Stimulated activated naive B cell treated with anti-CD40 and anti-IgM and Interleukin-4, amounts not matched to agents 10 μg/mL and 1 μg/mL and 100 μg/mL, for 72 hours (primary cell): ENCODE data around the gene WDR77.

Source experiments
- ATAC-seq, 2 donors: fragments of 150-1000 bp; cut with Tn5 transposase; replicated peaks; 2 replicates each; pipeline ENCODE4 v1.10.0; 2021; ENCODE audit warnings: moderate library complexity in 1 of 2
- DNase-seq: peaks from one replicate; pipeline ENCODE4 v3.0.0; 2021
- H3K27ac Mint-ChIP-seq: one replicate; pipeline ENCODE4 v1.8.0; 2022; ENCODE audit warnings: mild to moderate bottlenecking, mixed read lengths
- H3K27me3 Mint-ChIP-seq, 2 donors: one replicate each; pipeline ENCODE4 v1.8.0; 2022; ENCODE audit warnings: mixed read lengths in 2 of 2
- H3K36me3 Mint-ChIP-seq, 2 donors: one replicate each; pipeline ENCODE4 v1.8.0; 2022; ENCODE audit warnings: mixed read lengths in 2 of 2, mild to moderate bottlenecking in 1 of 2
- H3K4me1 Mint-ChIP-seq, 2 donors: one replicate each; pipeline ENCODE4 v1.8.0; 2022; ENCODE audit warnings: mixed read lengths in 2 of 2, mild to moderate bottlenecking in 1 of 2
- H3K4me3 Mint-ChIP-seq, 2 donors: one replicate each; pipeline ENCODE4 v1.8.0; 2022; ENCODE audit warnings: mild to moderate bottlenecking in 2 of 2, mixed read lengths in 2 of 2, moderate library complexity in 1 of 2
- H3K9me3 Mint-ChIP-seq, 2 donors: one replicate each; pipeline ENCODE4 v1.8.0; 2022; ENCODE audit warnings: mixed read lengths in 2 of 2, mild to moderate bottlenecking in 1 of 2

WDR77 gene

GRCh38 chr1:111448918-111449702 lies at the start of gene WDR77, which contains the start of gene ATP5PB:
WDR77 (minus strand) TSS chr1:111449256; CDS start chr1:111449169, 87 bp downstream.
ATP5PB (plus strand) TSS chr1:111449464; CDS start chr1:111449542, 78 bp downstream.
- peak within 1 kb of the TSS; percentile 99 to 100 for H3K4me3 Mint-ChIP-seq
- peaks cover 37 to 68% of the 10 kb centered on the region in 2 donors for H3K4me1 Mint-ChIP-seq
- H3K9me3 Mint-ChIP-seq, result no peaks in the 10 kb centered on the region
- peaks cover 29 to 45% of the 10 kb centered on the region in 2 donors for H3K36me3 Mint-ChIP-seq
- H3K27me3 Mint-ChIP-seq, result no peaks in the 10 kb centered on the region
- H3K27ac Mint-ChIP-seq, result peak within 1 kb of the TSS; percentile 99
- peak; percentile 92 to 95 for ATAC-seq
- DNase-seq, result peak; percentile 95

GRCh38 chr1:111497592-111497991 lies 48.5 kb upstream of the WDR77 start:
- peaks cover 9 to 18% of the 10 kb centered on the region in 2 donors for H3K9me3 Mint-ChIP-seq
- no peaks in the 10 kb centered on the region for H3K27me3 Mint-ChIP-seq
- ATAC-seq, result peak; percentile 92 to 93
- H3K36me3 Mint-ChIP-seq, result peaks cover 10 to 17% of the 10 kb centered on the region in 2 donors
- H3K4me3 Mint-ChIP-seq, result no peak overlapping the region
- H3K27ac Mint-ChIP-seq, result peak overlapping the region; percentile 84
- no peak for DNase-seq
- peaks cover 17 to 36% of the 10 kb centered on the region in 2 donors for H3K4me1 Mint-ChIP-seq

GRCh38 chr1:111496398-111496797 lies 47.3 kb upstream of the WDR77 start:
- Mint-ChIP-seq H3K27ac (peak overlapping the region; percentile 62), H3K9me3 (peaks cover 9 to 18% of the 10 kb centered on the region in 2 donors), H3K36me3 (peaks cover 10 to 17% of the 10 kb centered on the region in 2 donors), H3K4me3 (no peak overlapping the region), H3K4me1 (peaks cover 17 to 34% of the 10 kb centered on the region in 2 donors), H3K27me3 (no peaks in the 10 kb centered on the region)
- DNase-seq, result no peak
- ATAC-seq, result peak; percentile 63 to 66

- no peaks in the 10 kb centered on the region for H3K27me3 Mint-ChIP-seq
- no peak overlapping the region for H3K4me3 Mint-ChIP-seq
- no peak for ATAC-seq
- peaks cover 5% of the 10 kb centered on the region in 2 donors for H3K4me1 Mint-ChIP-seq
- H3K9me3 Mint-ChIP-seq, result peaks cover 3 to 10% of the 10 kb centered on the region in 2 donors
- no peak overlapping the region for H3K27ac Mint-ChIP-seq
- H3K36me3 Mint-ChIP-seq, result peaks cover 0 to 8% of the 10 kb centered on the region in 2 donors
- DNase-seq, result no peak
Observed at GRCh38 chr1:111491070-111491469, 42.0 kb upstream of the WDR77 start.

GRCh38 chr1:111490220-111490619 lies 41.2 kb upstream of the WDR77 start:
- Mint-ChIP-seq H3K36me3 (peaks cover 0 to 4% of the 10 kb centered on the region in 2 donors), H3K4me3 (no peak overlapping the region), H3K27me3 (no peaks in the 10 kb centered on the region), H3K27ac (no peak overlapping the region), H3K9me3 (peaks cover 0 to 5% of the 10 kb centered on the region in 2 donors), H3K4me1 (peaks cover 0 to 3% of the 10 kb centered on the region in 2 donors)
- no peak for DNase-seq
- no peak for ATAC-seq

- Mint-ChIP-seq H3K4me1 (peaks cover 0 to 3% of the 10 kb centered on the region in 2 donors), H3K27me3 (no peaks in the 10 kb centered on the region), H3K4me3 (no peak overlapping the region), H3K36me3 (peaks cover 0 to 4% of the 10 kb centered on the region in 2 donors), H3K9me3 (no peaks in the 10 kb centered on the region), H3K27ac (no peak overlapping the region)
- ATAC-seq, result no peak
- DNase-seq, result no peak
Observed at GRCh38 chr1:111489604-111490003, 40.5 kb upstream of the WDR77 start.

- no peak overlapping the region for H3K27ac Mint-ChIP-seq
- ATAC-seq (no peak), DNase-seq (no peak)
- no peaks in the 10 kb centered on the region for H3K9me3 Mint-ChIP-seq
- no peaks in the 10 kb centered on the region for H3K36me3 Mint-ChIP-seq
- no peak overlapping the region for H3K4me3 Mint-ChIP-seq
- no peaks in the 10 kb centered on the region for H3K27me3 Mint-ChIP-seq
- H3K4me1 Mint-ChIP-seq, result peaks cover 4 to 5% of the 10 kb centered on the region in 2 donors
Observed at GRCh38 chr1:111488669-111489068, 39.6 kb upstream of the WDR77 start.

GRCh38 chr1:111487133-111487532 lies 38.1 kb upstream of the WDR77 start:
- no peaks in the 10 kb centered on the region for H3K36me3 Mint-ChIP-seq
- no peaks in the 10 kb centered on the region for H3K27me3 Mint-ChIP-seq
- DNase-seq (no peak), ATAC-seq (no peak)
- no peak overlapping the region for H3K27ac Mint-ChIP-seq
- peaks cover 8 to 10% of the 10 kb centered on the region in 2 donors for H3K4me1 Mint-ChIP-seq
- no peaks in the 10 kb centered on the region for H3K9me3 Mint-ChIP-seq
- no peak overlapping the region for H3K4me3 Mint-ChIP-seq

- peaks cover 8 to 13% of the 10 kb centered on the region in 2 donors for H3K4me1 Mint-ChIP-seq
Observed at GRCh38 chr1:111486431-111486830, 37.4 kb upstream of the WDR77 start.

GRCh38 chr1:111484391-111485026 lies 35.5 kb upstream of the WDR77 start:
- no peak for ATAC-seq
- Mint-ChIP-seq H3K4me3 (no peak overlapping the region), H3K27ac (no peak overlapping the region), H3K9me3 (no peaks in the 10 kb centered on the region), H3K36me3 (no peaks in the 10 kb centered on the region), H3K27me3 (no peaks in the 10 kb centered on the region), H3K4me1 (peaks cover 18% of the 10 kb centered on the region in 2 donors)
- no peak for DNase-seq

More at GRCh38 chr1:111486431-111486830, 37.4 kb upstream of the WDR77 start:
- no peaks in the 10 kb centered on the region for H3K36me3 Mint-ChIP-seq
- ATAC-seq (no peak), DNase-seq (no peak)
- no peak overlapping the region for H3K4me3 Mint-ChIP-seq
- no peaks in the 10 kb centered on the region for H3K9me3 Mint-ChIP-seq
- no peak overlapping the region for H3K27ac Mint-ChIP-seq
- no peaks in the 10 kb centered on the region for H3K27me3 Mint-ChIP-seq

GRCh38 chr1:111483876-111484275 lies 34.8 kb upstream of the WDR77 start:
- no peak overlapping the region for H3K4me3 Mint-ChIP-seq
- no peak overlapping the region for H3K27ac Mint-ChIP-seq
- no peaks in the 10 kb centered on the region for H3K36me3 Mint-ChIP-seq
- peaks cover 17 to 18% of the 10 kb centered on the region in 2 donors for H3K4me1 Mint-ChIP-seq
- peak in 1 of 2 donors; percentile 23 for ATAC-seq
- no peaks in the 10 kb centered on the region for H3K27me3 Mint-ChIP-seq
- no peaks in the 10 kb centered on the region for H3K9me3 Mint-ChIP-seq
- DNase-seq, result no peak

- Mint-ChIP-seq H3K36me3 (peaks cover 3 to 4% of the 10 kb centered on the region in 2 donors), H3K27ac (no peak overlapping the region), H3K4me3 (no peak overlapping the region), H3K4me1 (peaks cover 20 to 22% of the 10 kb centered on the region in 2 donors), H3K9me3 (no peaks in the 10 kb centered on the region), H3K27me3 (no peaks in the 10 kb centered on the region)
- ATAC-seq (no peak), DNase-seq (no peak)
Observed at GRCh38 chr1:111483166-111483565, 34.1 kb upstream of the WDR77 start.

- DNase-seq, result peak; percentile 55
- Mint-ChIP-seq H3K27ac (no peak overlapping the region), H3K36me3 (peaks cover 12 to 13% of the 10 kb centered on the region in 2 donors), H3K4me3 (no peak overlapping the region), H3K9me3 (no peaks in the 10 kb centered on the region), H3K4me1 (peaks cover 36 to 38% of the 10 kb centered on the region in 2 donors), H3K27me3 (no peaks in the 10 kb centered on the region)
- ATAC-seq, result peak; percentile 84 to 86
Observed at GRCh38 chr1:111481387-111482221, 32.5 kb upstream of the WDR77 start.

GRCh38 chr1:111480674-111481073 lies 31.6 kb upstream of the WDR77 start:
- ATAC-seq, result no peak
- Mint-ChIP-seq H3K9me3 (no peaks in the 10 kb centered on the region), H3K36me3 (peaks cover 12 to 13% of the 10 kb centered on the region in 2 donors), H3K4me3 (no peak overlapping the region), H3K4me1 (peaks cover 42 to 47% of the 10 kb centered on the region in 2 donors), H3K27me3 (no peaks in the 10 kb centered on the region), H3K27ac (no peak overlapping the region)
- DNase-seq, result no peak
